HG03097 (cell line): ENCODE measurements around the gene MAPK8IP2.
A peak's percentile ranks its signal among the peaks of the same experiment; 100 is the strongest.

ENCODE experiments used
- ATAC-seq: cut with Tn5 transposase; IDR thresholded peaks from one replicate; pipeline ENCODE4 v1.9.1; 2021; ENCODE audit not compliant: unreplicated experiment, low FRiP score

Gene MAPK8IP2

GRCh38 chr22:50574383-50574755 lies 26.2 kb upstream of the MAPK8IP2 start:
- ATAC-seq, result no peak

DNA sequence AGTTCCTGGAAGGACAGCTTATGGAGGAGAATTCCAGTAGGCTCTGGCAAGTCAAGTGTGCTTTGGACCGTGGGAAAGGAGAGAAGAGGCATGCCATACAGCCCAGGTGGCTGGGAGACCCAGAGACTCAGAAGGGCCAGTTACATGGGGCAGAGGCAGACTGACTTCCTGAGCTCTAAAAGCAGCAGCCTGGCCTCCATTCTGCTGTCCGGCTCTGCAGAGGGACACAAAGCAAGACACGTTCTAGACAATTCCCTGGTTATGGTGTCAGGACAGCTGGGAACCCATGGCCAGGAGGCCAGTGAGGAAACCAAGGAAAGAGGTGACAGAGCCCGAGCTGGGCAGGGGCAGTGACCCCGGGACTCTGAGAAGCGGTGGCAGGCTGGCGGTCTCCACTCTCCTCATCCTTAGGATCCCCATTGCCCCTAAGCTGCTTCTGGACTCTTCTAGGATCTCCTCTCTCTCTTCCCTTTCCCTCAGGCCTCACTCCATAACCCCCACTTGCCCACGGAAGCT lies 25.1 kb upstream of the MAPK8IP2 start:
- ATAC-seq, result no peak

GRCh38 chr22:50576070-50576469 lies 24.5 kb upstream of the MAPK8IP2 start:
- no peak for ATAC-seq

DNA sequence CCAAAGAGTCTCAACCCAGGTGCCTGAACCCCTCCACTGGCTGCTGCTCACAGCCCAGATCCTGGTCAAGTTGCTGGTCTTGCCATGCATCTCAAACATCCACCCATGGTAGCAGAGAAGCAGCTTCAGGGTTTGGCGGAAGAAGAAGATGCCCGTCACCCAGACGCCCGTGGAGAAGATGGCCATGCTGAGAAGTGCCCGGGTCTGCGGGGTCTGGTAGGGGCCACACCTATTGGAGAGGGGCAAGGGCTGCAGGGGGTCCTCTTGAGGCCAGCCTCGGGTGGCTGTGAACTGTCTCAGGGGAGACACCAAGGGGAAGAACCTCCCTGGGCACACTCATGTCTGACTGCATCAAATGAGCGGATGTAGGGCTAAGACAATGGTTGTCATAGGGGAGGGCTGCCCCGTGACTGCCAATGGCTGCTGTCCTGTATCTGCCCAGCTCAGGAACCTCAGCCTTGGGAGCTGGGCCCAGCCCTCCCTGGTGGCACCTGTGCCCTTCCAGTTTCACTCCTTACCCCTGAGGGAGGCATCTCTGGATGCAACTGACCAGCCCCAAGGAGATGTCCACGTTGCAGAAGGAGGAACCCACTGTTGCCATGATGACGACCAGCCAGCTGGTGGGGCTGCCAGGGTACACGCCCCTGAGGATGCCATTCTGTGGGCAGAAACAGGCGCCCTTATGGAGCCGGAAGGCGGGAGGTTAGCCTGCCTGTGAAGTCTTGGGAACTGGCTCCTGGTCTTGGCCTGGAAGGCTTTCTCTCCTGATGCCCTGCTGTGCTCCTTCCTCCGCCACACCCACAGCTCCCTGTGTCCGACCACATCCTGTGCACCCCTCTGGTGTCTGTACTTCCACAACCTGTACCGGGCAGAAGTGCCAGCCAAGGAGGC lies 23.5 kb upstream of the MAPK8IP2 start:
- no peak for ATAC-seq

GRCh38 chr22:50577697-50577986 lies 23.0 kb upstream of the MAPK8IP2 start:
- no peak for ATAC-seq

DNA sequence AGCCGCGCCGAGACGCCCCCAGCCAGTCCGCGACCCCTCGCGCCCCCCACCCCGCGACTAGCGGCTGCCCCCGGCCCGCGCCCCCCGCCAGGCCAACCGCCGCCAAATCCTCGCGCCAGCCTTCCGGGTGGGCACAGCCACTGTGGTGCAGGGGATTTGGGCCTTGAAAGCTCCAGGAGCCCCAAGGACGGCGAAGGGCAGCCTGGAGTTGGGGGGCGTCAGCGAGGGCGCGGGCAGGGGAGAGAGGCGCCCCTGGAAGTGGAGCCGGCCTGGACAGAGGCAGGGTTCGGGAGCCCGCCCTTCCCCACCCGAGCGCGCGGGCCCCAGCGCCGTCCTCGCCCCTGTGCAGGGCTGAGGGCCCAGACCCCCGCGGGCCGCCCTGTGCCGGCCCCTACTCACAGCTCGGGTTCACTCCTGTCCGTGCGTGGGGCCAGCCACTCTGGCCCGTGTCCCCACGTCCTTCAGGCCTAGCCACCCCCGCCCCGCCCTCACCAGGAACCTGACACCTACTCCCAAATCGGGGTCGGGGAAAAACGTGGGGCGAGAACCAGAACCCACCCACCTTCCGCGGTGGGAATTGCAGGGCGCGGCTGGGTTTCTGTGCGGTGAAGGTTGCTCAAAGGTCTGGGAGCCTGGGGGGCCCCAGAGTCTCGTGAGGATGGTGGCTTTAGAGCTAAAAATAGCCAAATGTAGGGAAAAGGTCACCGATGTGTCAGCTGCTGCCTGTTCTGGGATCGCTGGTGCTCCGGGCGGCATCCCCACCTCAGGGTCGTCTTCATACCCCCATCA lies 22.4 kb upstream of the MAPK8IP2 start, which contains the start of gene CPT1B:
Gene CPT1B (minus strand): TSS at position 441 of the 789 bp plus-strand sequence. CDS start 512 bp downstream, outside the sequence.
- no peak for ATAC-seq

DNA sequence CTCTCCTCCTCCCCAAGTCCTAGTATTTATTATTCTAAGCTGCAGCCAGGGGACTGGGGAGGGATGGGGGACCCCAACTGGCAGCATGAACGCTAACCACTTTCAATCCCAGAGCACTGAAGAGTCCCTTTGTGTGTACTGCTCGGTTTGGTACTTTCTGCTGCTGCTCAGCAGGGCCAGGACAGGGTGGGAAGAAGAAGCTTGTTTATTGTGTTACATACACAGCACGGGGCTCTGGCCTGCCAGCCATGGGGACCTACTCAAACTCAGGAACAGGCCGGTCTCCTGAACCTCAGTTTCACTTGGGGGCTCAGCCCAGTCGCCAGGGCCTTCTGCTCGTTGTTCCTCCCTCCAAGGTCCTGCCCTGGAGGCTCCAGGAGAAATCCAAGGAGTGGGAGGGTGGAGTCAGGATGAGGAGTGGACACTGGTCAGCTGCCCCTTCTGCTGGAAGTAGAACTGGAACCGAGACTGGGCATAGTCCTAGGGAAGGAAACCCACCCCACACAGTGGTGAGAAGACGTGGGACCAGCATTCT lies 21.8 kb upstream of the MAPK8IP2 start:
- no peak for ATAC-seq

DNA sequence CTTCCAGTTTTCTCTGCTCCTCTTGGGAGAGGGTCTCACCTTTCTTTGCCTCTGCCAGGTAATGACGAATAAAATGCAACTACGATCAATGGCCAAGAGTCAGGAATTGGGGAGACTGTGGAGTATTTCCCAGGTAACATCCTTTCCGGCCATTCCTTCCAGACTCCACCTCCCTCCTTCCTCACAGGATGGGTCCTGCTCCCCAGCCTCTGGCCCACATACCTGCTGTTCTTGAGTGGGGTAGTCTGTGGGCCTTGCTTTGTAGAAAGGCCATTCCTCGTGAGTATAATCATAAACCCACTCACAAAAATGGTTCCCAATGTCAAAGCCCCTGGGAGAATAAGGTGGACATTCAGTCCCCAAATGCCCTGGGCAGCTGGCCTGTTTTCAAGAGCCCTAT lies 20.8 kb upstream of the MAPK8IP2 start:
- no peak for ATAC-seq

DNA sequence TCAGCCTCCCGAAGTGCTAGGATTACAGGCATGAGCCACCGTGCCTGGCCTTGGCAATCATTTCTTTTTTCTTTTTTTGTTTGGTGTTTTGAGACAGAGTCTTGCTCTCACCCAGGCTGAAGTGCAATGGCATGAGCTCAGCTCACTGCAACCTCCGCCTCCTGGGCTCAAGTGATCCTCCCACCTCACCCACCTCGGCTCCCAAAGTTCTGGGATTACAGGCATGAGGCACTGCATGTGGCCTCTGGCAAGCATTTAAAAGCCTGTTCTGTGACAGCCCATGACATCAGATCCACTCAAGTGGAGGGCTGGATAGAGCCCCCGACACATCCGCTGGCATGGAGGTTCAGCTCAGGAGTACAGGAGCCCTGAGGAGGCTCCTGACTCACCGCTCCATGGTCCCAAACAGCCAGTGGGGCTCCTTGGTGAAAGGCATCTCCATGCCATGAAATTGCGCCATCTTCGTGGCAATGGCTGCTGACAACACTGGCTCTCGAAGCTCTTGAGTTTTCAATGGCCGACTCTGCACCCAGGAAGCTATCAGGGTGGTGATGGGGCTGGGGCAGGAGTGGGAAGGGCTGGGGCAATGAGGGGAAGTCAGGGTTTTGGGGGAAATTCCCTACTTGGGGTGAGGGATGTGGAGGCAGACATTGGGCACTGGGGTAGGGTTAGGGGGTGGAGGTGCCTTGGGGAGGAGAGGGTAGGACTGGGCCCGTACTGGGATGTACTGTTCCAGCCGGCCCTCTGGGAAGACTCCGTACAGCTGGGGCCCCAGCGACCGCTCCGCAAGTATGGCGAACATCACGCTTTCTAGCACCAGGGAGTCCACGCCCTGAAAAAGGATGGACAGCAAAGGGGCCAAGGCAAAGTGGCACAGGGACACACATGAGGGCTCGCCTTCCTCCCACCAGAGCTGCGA lies 19.3 kb upstream of the MAPK8IP2 start:
- ATAC-seq, result no peak

DNA sequence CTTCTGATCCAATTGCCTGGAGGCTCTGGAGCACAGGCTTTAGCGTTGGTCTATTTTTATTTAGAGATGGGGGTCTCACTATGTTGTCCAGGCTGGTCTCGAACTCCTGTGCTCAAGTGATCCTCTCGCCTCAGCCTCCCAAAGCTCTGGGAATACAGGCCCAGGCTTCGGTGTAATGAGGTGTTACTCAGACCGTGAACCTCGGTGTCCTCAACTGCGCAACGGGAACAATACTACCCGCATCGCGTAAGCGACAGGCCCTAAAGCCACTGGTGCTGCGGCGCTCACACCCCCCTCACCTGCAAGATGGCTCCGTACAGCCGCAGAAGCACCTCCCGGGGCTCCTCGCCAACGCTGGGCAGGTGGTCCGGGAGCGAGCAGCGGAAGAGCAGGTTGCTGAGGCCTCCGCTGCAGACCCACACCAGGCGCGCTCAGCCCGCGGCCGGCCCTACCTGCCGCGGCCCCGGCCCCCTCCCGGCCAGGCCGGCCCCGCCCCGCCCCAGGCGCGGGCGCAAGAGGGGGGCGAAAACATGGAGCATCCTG lies 18.6 kb upstream of the MAPK8IP2 start:
- ATAC-seq, result no peak

DNA sequence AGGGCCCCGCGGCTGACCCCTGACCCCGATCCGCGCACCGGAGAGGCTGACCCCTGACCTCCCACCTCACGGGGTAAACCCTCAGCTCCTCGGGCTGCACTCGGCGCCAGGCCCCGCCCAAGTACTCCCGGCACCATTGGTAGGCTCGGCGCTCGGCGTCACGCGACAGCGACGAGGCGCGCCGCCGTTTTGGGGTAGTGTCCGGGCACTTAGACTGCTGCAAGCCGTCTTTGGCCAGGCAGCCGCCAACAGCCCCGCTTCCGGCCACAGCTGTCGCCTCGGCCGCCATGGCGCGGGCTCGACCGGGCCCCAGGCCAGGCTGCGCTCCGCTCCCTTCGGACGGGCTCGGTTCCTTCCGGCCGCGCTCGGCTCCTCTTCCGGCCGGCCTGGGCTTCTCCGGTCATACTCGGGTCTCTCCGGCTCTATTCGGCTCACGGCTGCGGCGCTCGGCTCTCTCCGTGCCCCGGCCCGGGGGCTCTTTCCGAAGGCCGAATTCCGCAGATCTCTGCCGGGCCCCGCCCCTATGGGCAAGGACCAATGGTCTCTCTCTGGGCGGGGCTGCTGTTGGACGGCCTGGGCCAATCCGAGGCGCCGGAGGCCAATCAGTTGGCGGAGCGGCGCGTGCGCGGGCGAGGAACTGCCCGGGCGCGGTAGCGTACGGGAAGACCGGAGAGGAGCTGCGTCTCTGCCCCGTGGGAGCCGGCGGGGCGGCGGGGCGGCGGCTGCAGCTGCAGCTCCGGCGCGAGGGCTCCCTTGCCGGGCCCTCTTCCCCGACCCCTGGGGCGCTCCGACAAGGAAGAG lies 17.9 kb upstream of the MAPK8IP2 start, which contains the start of gene CHKB:
Gene CHKB (minus strand): TSS at position 357 of the 801 bp plus-strand sequence. CDS start 68 bp downstream, at position 289.
- ATAC-seq, result peak; percentile 81

DNA sequence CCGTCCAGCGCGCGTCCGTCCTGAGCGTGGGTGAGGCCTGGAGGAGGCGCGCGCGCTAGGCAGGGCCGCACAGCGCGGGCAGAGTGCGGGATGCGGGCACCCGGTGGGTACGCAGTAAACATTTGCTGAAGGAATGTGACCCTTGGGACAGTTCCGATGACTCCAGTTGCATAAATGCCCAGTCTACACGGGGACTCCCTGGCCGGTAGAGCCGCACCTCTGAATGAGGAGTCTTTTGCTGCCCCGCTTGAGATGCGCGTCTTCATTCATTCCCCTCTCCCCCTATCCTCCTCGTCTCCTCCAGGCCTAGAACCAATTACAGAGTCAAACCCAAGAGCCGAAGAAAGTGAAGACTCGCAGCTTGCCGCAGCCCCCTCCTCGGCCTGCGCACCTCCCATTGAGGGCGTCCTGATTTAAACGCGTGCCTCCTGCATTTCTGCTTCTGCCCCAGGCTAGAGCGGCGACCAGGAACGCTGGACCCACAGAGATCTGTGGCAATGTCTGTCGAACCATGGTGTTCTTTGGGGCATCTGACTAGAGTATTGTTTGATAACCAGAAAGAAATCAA lies 17.2 kb upstream of the MAPK8IP2 start:
- ATAC-seq, result peak; percentile 20

- ATAC-seq, result no peak
Measured at GRCh38 chr22:50584106-50585096, 16.2 kb upstream of the MAPK8IP2 start.

- no peak for ATAC-seq
Measured at GRCh38 chr22:50585238-50585637, 15.4 kb upstream of the MAPK8IP2 start.

- ATAC-seq, result no peak
Measured at GRCh38 chr22:50585781-50586180, 14.8 kb upstream of the MAPK8IP2 start.

- no peak for ATAC-seq
Measured at GRCh38 chr22:50586416-50586815, 14.2 kb upstream of the MAPK8IP2 start.

GRCh38 chr22:50587407-50587806 lies 13.2 kb upstream of the MAPK8IP2 start:
- no peak for ATAC-seq

- no peak for ATAC-seq
Measured at GRCh38 chr22:50595189-50595588, 5.4 kb upstream of the MAPK8IP2 start.
